22Rv1 (cell line): Measurements from ENCODE around the gene C9orf43.

Experiments used
- ZFX ChIP-seq: fragments of 450-650 bp; IDR thresholded peaks from 2 replicates; pipeline ENCODE4 v1.6.1; 2017; ENCODE audit warnings: antibody characterized with exemption, borderline replicate concordance
- TF ChIP-seq, protein P1 (sequence below): fragments of 450-650 bp; IDR thresholded peaks from 2 replicates; pipeline ENCODE4 v1.5.1; 2017; ENCODE audit warnings: mild to moderate bottlenecking

DNA sequence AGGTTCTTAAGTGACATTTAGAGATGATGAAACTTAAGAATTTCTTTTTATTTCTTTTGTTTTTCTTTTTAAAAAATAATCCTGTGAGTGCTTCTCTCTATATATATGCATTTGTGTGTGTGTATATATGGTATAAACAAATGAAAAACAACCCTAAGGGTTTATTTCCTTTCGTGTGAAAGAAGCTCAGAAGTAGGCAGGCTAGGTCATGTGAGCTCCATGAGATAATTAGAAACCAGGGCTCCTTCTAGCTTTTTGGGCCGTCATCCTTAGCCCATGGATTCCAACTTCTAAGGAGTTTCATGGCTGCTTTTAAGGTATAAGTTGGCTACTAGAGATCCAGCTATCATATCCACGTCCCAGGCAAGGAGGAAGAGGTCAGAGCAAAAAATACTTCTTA, 11.2 kb downstream of the C9orf43 start:
- TF ChIP-seq, protein P1, sequence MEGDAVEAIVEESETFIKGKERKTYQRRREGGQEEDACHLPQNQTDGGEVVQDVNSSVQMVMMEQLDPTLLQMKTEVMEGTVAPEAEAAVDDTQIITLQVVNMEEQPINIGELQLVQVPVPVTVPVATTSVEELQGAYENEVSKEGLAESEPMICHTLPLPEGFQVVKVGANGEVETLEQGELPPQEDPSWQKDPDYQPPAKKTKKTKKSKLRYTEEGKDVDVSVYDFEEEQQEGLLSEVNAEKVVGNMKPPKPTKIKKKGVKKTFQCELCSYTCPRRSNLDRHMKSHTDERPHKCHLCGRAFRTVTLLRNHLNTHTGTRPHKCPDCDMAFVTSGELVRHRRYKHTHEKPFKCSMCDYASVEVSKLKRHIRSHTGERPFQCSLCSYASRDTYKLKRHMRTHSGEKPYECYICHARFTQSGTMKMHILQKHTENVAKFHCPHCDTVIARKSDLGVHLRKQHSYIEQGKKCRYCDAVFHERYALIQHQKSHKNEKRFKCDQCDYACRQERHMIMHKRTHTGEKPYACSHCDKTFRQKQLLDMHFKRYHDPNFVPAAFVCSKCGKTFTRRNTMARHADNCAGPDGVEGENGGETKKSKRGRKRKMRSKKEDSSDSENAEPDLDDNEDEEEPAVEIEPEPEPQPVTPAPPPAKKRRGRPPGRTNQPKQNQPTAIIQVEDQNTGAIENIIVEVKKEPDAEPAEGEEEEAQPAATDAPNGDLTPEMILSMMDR = no peak
- no peak for TF ChIP-seq ZFX
